GM12878 (cell line): ENCODE results near the gene ELMO3. TPM values are rescaled to one million over a fixed set of nuclear protein-coding genes. Genes with fewer than 3 reads are reported as not detected.
A peak's percentile ranks its signal among the peaks of the same experiment; 100 is the strongest.

ENCODE experiments used
- DPF2 ChIP-seq: fragments of 450-650 bp; IDR thresholded peaks from 2 replicates; pipeline ENCODE4 v1.6.1; 2017; ENCODE audit warnings: mild to moderate bottlenecking
- E4F1 ChIP-seq: fragments of 450-650 bp; IDR thresholded peaks from 2 replicates; pipeline ENCODE4 v1.6.1; 2018; ENCODE audit warnings: borderline replicate concordance, mild to moderate bottlenecking; ENCODE audit not compliant: partially characterized antibody
- FOXK2 ChIP-seq: fragments of 450-650 bp; IDR thresholded peaks from 2 replicates; pipeline ENCODE4 v1.6.1; 2017; ENCODE audit warnings: mild to moderate bottlenecking, moderate library complexity
- GABPA ChIP-seq: IDR thresholded peaks from 2 replicates; pipeline ENCODE4 v1.6.1; 2014; ENCODE audit warnings: antibody characterized with exemption, low read depth, mild to moderate bottlenecking, inconsistent platforms
- IKZF1 ChIP-seq: fragments of 450-650 bp; conservative IDR thresholded peaks from 2 replicates; pipeline ENCODE4 v1.6.1; 2017; ENCODE audit warnings: antibody characterized with exemption, mild to moderate bottlenecking
- MYC ChIP-seq: IDR thresholded peaks from 2 replicates; pipeline ENCODE4 v1.6.1; 2011; ENCODE audit warnings: mild to moderate bottlenecking, low read length, moderate library complexity, inconsistent platforms; ENCODE audit not compliant: insufficient read depth, insufficient replicate concordance, insufficient read length, severe bottlenecking
- NKRF ChIP-seq: fragments of 450-650 bp; conservative IDR thresholded peaks from 2 replicates; pipeline ENCODE4 v1.6.1; 2017; ENCODE audit warnings: mild to moderate bottlenecking, moderate library complexity
- NR2C1 ChIP-seq: fragments of 450-650 bp; IDR thresholded peaks from 2 replicates; pipeline ENCODE4 v1.6.1; 2017; ENCODE audit warnings: antibody characterized with exemption, mild to moderate bottlenecking, moderate library complexity
- NR2F1 ChIP-seq: fragments of 450-650 bp; conservative IDR thresholded peaks from 2 replicates; pipeline ENCODE4 v1.6.1; 2017; ENCODE audit warnings: mild to moderate bottlenecking
- RB1 ChIP-seq: fragments of 450-650 bp; formaldehyde crosslinking; IDR thresholded peaks from 2 replicates; pipeline ENCODE4 v1.6.1; 2017; ENCODE audit warnings: mild to moderate bottlenecking, borderline replicate concordance
- RELB ChIP-seq: fragments of 450-650 bp; IDR thresholded peaks from 2 replicates; pipeline ENCODE4 v1.6.1; 2017; ENCODE audit warnings: low read depth, mild to moderate bottlenecking, moderate library complexity
- STAT1 ChIP-seq: fragments of 450-650 bp; conservative IDR thresholded peaks from 2 replicates; pipeline ENCODE4 v1.6.1; 2014; ENCODE audit warnings: antibody characterized with exemption, mild to moderate bottlenecking
- TARDBP ChIP-seq: IDR thresholded peaks from 2 replicates; pipeline ENCODE4 v1.6.1; 2016; ENCODE audit warnings: borderline replicate concordance
- TBL1XR1 ChIP-seq: IDR thresholded peaks from 2 replicates; pipeline ENCODE4 v1.6.1; 2012; ENCODE audit warnings: low read depth, low read length, improper control_type of control experiment
- TCF12 ChIP-seq: IDR thresholded peaks from 2 replicates; pipeline ENCODE4 v1.6.1; 2011; ENCODE audit warnings: low read depth, mild to moderate bottlenecking, low read length
- ZBTB40 ChIP-seq: fragments of 450-650 bp; IDR thresholded peaks from 2 replicates; pipeline ENCODE4 v1.6.1; 2016; ENCODE audit warnings: mild to moderate bottlenecking, moderate library complexity, borderline replicate concordance
- ZNF207 ChIP-seq: fragments of 450-650 bp; IDR thresholded peaks from 2 replicates; pipeline ENCODE4 v1.6.1; 2014; ENCODE audit warnings: antibody characterized with exemption, mild to moderate bottlenecking, borderline replicate concordance
- polyA plus RNA-seq, 11 experiments: library from polyadenylated mRNA; depleted of rRNA in 4 of 11; unstranded in 6 of 11; stranded (reverse) in 5 of 11; fragments of >200 nt; fragmentation: Nextera tagmentation in 4 of 11; fragmentation: Illumina TruSeq in 1 of 11; extraction: Ambion mirVana in 4 of 11; extraction: Trizol in 1 of 11; gene quantifications; 1 replicate in 1 of 11; 2 replicates in 10 of 11; pipeline versions ENCODE4 v1.2.1 to v1.2.3, GENCODE V29; 2011 to 2016; ENCODE audit warnings: inconsistent platforms in 2 of 11, missing spikeins in 2 of 11, low read depth in 1 of 11
- total RNA-seq, 4 experiments: library from RNA; depleted of rRNA in 3 of 4; stranded (reverse); fragments of >200 nt in 3 of 4; fragmentation: Illumina TruSeq in 1 of 4; extraction: Trizol in 1 of 4; gene quantifications; 2 replicates each; pipeline versions ENCODE4 v1.2.1 to v1.2.3, GENCODE V29; 2013 to 2021
- TF ChIP-seq, protein P1 (sequence below): IDR thresholded peaks from 2 replicates; pipeline ENCODE4 v1.6.1; 2012; ENCODE audit warnings: low read depth, low read length, improper control_type of control experiment

ELMO3 gene
- total and polyA plus RNA-seq, 10 of the 15 experiments (the other 5 are each of a cell fraction or from before 2014, with no cell fraction given), result 0.05 to 4.7 (median 0.96) TPM; not detected in 1

- peak; percentile 16 for TF ChIP-seq MYC
- peak; percentile 89 for TF ChIP-seq GABPA
- peak; percentile 96 for TF ChIP-seq NKRF
- no peak for TF ChIP-seq FOXK2
- TF ChIP-seq TBL1XR1, result no peak
- peak; percentile 73; the same call in 1 of the 2 replicates for TF ChIP-seq DPF2
- TF ChIP-seq STAT1, result peak; percentile 41; the same call in 1 of the 2 replicates
- peak; percentile 60; the same call in 1 of the 2 replicates for TF ChIP-seq NR2F1
- TF ChIP-seq IKZF1, result peak; percentile 93
- TF ChIP-seq, protein P1, sequence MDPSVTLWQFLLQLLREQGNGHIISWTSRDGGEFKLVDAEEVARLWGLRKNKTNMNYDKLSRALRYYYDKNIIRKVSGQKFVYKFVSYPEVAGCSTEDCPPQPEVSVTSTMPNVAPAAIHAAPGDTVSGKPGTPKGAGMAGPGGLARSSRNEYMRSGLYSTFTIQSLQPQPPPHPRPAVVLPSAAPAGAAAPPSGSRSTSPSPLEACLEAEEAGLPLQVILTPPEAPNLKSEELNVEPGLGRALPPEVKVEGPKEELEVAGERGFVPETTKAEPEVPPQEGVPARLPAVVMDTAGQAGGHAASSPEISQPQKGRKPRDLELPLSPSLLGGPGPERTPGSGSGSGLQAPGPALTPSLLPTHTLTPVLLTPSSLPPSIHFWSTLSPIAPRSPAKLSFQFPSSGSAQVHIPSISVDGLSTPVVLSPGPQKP, result peak; percentile 89
- TF ChIP-seq ZNF207, result peak; percentile 78; the same call in 1 of the 2 replicates
- TF ChIP-seq NR2C1, result peak; percentile 77
- TF ChIP-seq TARDBP, result no peak
- peak; percentile 87 for TF ChIP-seq ZBTB40
- peak; percentile 76 for TF ChIP-seq E4F1
- TF ChIP-seq TCF12, result peak; percentile 5; the same call in 1 of the 2 replicates
- peak; percentile 90 for TF ChIP-seq RELB
- peak; percentile 83 for TF ChIP-seq RB1
Observed at GRCh38 chr16:67191995-67192681, 6.8 kb upstream of the ELMO3 start, which contains the start of gene E2F4 (continued).
